Endothelial cell of umbilical vein (primary cell): ENCODE measurements around the gene CYP4V2. TPM values are rescaled to one million over a fixed set of nuclear protein-coding genes. Genes with fewer than 3 reads are reported as not detected.

ENCODE experiments used
- BruUV-seq: library from RNA; stranded (reverse); fragments of 400-500 nt; replicated peaks from 2 replicates; lab custom pipeline; 2021; lab: Mats Ljungman, UMichigan
- CTCF ChIA-PET: fragments of 300-600, 350-600 bp; sonication (Branson Sonifier 250); formaldehyde crosslinking; loops from one replicate; lab custom pipeline; 2021; ENCODE audit warnings: antibody characterized with exemption, inconsistent platforms; lab: Charles Lee
- POLR2A ChIA-PET: fragments of 300-600, 350-600 bp; sonication (Branson Sonifier 250); formaldehyde crosslinking; loops from one replicate; lab custom pipeline; 2021; ENCODE audit warnings: antibody characterized with exemption, inconsistent platforms; lab: Charles Lee
- DNase-seq: peaks from one replicate; pipeline ENCODE4 v3.0.0-alpha.2; 2011; ENCODE audit warnings: low read depth, low spot score
- FAIRE-seq: peaks from 2 replicates; lab custom pipeline; 2011; peaks lifted over from hg19 to GRCh38; lab: Jason Lieb, UNC
- H2AFZ ChIP-seq: 2 replicates; pipeline ENCODE4 v1.6.0; 2012; ENCODE audit warnings: low read depth, low read length, control low read depth, inconsistent platforms
- H3K27ac ChIP-seq: 2 replicates; pipeline ENCODE4 v1.5.1; 2011; ENCODE audit warnings: low read depth, mild to moderate bottlenecking, control low read depth, low read length, moderate library complexity; ENCODE audit not compliant: insufficient read depth
- H3K27me3 ChIP-seq, 2 experiments: 2 replicates each; pipeline versions ENCODE4 v1.6.0 to v1.6.1; 2011; ENCODE audit warnings: low read length in 2 of 2, mixed read lengths in 1 of 2; ENCODE audit not compliant: control insufficient read depth in 2 of 2, insufficient read depth in 2 of 2
- H3K36me3 ChIP-seq, 2 experiments: 2 replicates in 1 of 2; 3 replicates in 1 of 2; pipeline ENCODE4 v1.5.1; 2011; ENCODE audit warnings: low read length in 2 of 2, mild to moderate bottlenecking in 1 of 2, moderate library complexity in 1 of 2; ENCODE audit not compliant: control insufficient read depth in 2 of 2, insufficient read depth in 2 of 2; ENCODE audit errors: extremely low read depth in 1 of 2
- H3K4me1 ChIP-seq: 3 replicates; pipeline ENCODE4 v1.5.1; 2011; ENCODE audit warnings: mild to moderate bottlenecking, low read length; ENCODE audit not compliant: control insufficient read depth, insufficient read depth; ENCODE audit errors: extremely low read depth
- H3K4me2 ChIP-seq: 2 replicates; pipeline ENCODE4 v1.6.1; 2011; ENCODE audit warnings: low read length, control low read depth, mixed read lengths; ENCODE audit not compliant: insufficient read depth
- H3K4me3 ChIP-seq, 3 experiments: fragments of 200-600 bp in 1 of 3; sonication (generic), shearing (Covaris generic) in 1 of 3; replicated peaks in 1 of 3; 2 replicates each; pipeline ENCODE4 v1.5.1; 2011 to 2016; ENCODE audit warnings: control low read depth in 3 of 3, low read length in 3 of 3, mild to moderate bottlenecking in 2 of 3, inconsistent platforms in 1 of 3, low read depth in 1 of 3, moderate library complexity in 1 of 3; ENCODE audit not compliant: insufficient read depth in 1 of 3
- H3K79me2 ChIP-seq: 2 replicates; pipeline ENCODE4 v1.6.0; 2012; ENCODE audit warnings: low read length, inconsistent platforms; ENCODE audit not compliant: control insufficient read depth, insufficient read depth
- H3K9ac ChIP-seq: replicated peaks from 2 replicates; pipeline ENCODE3; 2011; ENCODE audit warnings: low read length, control low read depth; ENCODE audit not compliant: insufficient read depth; ENCODE audit errors: extremely low read depth
- H3K9me1 ChIP-seq: replicated peaks from 3 replicates; pipeline ENCODE4 v1.6.0; 2011; ENCODE audit warnings: mild to moderate bottlenecking, low read length; ENCODE audit not compliant: control insufficient read depth, insufficient read depth; ENCODE audit errors: extremely low read depth
- H3K9me3 ChIP-seq: replicated peaks from 2 replicates; pipeline ENCODE4 v1.5.1; 2012; ENCODE audit warnings: low read length, inconsistent platforms; ENCODE audit not compliant: control insufficient read depth, insufficient read depth
- H4K20me1 ChIP-seq: replicated peaks from 2 replicates; pipeline ENCODE3; 2011; ENCODE audit warnings: mild to moderate bottlenecking, low read length; ENCODE audit not compliant: control insufficient read depth, insufficient read depth; ENCODE audit errors: extremely low read depth
- EZH2 ChIP-seq: IDR thresholded peaks from 2 replicates; pipeline ENCODE4 v1.6.1; 2012; ENCODE audit warnings: borderline replicate concordance, low read depth, mild to moderate bottlenecking, moderate library complexity, low read length, inconsistent platforms; ENCODE audit not compliant: severe bottlenecking
- FOS ChIP-seq: IDR thresholded peaks from 2 replicates; pipeline ENCODE4 v1.6.1; 2011; ENCODE audit warnings: mild to moderate bottlenecking, low read length, moderate library complexity, borderline replicate concordance; ENCODE audit not compliant: insufficient read depth
- JUN ChIP-seq: IDR thresholded peaks from 2 replicates; pipeline ENCODE4 v1.6.1; 2011; ENCODE audit warnings: borderline replicate concordance, low read depth; ENCODE audit not compliant: insufficient read length, insufficient read depth
- MYC ChIP-seq: IDR thresholded peaks from one replicate; pipeline ENCODE4 v1.6.1; 2011; ENCODE audit warnings: mild to moderate bottlenecking, low read depth, low read length
- POLR2A ChIP-seq: IDR thresholded peaks from 2 replicates; pipeline ENCODE4 v1.6.1; 2012; ENCODE audit warnings: low read depth, mild to moderate bottlenecking, control low read depth, low read length
- dilution Hi-C: fragments of 300-500 bp; cut with MboI; formaldehyde crosslinking; loops from one replicate; pipeline ENCODE4 v1.15.0; 2019; ENCODE audit warnings: low sequenced_read_pairs; ENCODE audit not compliant: extremely low pct_ligation_motif_present
- intact Hi-C: fragments of 100-400 bp; cut with micrococcal nuclease; formaldehyde crosslinking; loops from one replicate; pipeline ENCODE4 v1.10.0; 2022
- polyA plus RNA-seq, 4 experiments: library from polyadenylated mRNA; depleted of rRNA in 3 of 4; stranded (reverse) in 3 of 4; unstranded in 1 of 4; fragments of >200 nt; gene quantifications; 2 replicates each; pipeline versions ENCODE4 v1.2.1 to v1.2.3, GENCODE V29; 2011 to 2012; ENCODE audit warnings: missing spikeins in 1 of 4
- total RNA-seq: library from RNA; stranded (reverse); gene quantifications from 2 replicates; pipeline ENCODE4 v1.2.3, GENCODE V29; 2021
- TF ChIP-seq, protein P1 (sequence below): IDR thresholded peaks from 2 replicates; pipeline ENCODE4 v1.6.1; 2011; ENCODE audit not compliant: insufficient read depth, insufficient read length
- TF ChIP-seq, protein P2 (sequence below), 2 donors: IDR thresholded peaks; 1 replicate in 1 of 2; 2 replicates in 1 of 2; pipeline ENCODE4 v1.5.1; 2011; ENCODE audit warnings: low read length in 2 of 2, mild to moderate bottlenecking in 2 of 2, moderate library complexity in 2 of 2, control low read depth in 1 of 2, inconsistent platforms in 1 of 2, low read depth in 1 of 2; ENCODE audit not compliant: insufficient read depth in 1 of 2; ENCODE audit errors: extremely low read depth in 1 of 2

CYP4V2 gene
- total and polyA plus RNA-seq, 2 donors (not counting 3 experiments of a cell fraction or from before 2014, with no cell fraction given): 0.28 to 1.7 TPM

DNA sequence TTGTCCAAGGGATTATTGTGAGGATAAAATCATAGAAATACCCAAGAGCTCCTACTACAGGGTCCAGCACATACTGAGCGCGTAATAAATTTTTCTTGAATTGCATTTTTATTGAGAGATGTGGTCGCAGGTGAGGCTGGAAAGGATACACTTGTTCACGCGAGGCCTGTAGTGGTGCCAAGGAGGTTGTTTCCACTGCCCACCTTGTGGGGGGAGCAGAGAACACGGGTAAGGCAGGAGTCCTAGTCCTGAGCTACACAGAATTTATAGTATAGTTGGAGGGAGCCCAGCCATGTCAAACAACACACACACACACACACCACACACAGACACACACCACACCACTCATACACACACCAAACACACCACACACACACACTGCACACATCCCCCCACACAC lies 31.8 kb upstream of the CYP4V2 start:
- dilution Hi-C loops (no loop called here), intact Hi-C loops (no loop called here)
- ChIA-PET CTCF (interaction anchor here (2.7 kb wide), 1 partner anchor 22 kb away, joined by 9 read pairs; no protein-coding TSS in a partner anchor), POLR2A (no interaction called here)
- Histone ChIP-seq H3K9ac (no peak overlapping the region), H3K79me2 (no peaks in the 10 kb centered on the region), H3K27me3 (no peaks in the 10 kb centered on the region), H3K27ac (no peak overlapping the region), H3K9me1 (no peaks in the 10 kb centered on the region), H3K36me3 (no peaks in the 10 kb centered on the region), H2AFZ (no peak overlapping the region), H3K9me3 (no peaks in the 10 kb centered on the region), H3K4me1 (no peaks in the 10 kb centered on the region), H3K4me2 (no peak overlapping the region), H3K4me3 (no peak overlapping the region), H4K20me1 (no peaks in the 10 kb centered on the region)
- DNase-seq: no peak
- FAIRE-seq: no peak
- TF ChIP-seq MYC: no peak
- no peak for TF ChIP-seq FOS
- TF ChIP-seq POLR2A: no peak
- TF ChIP-seq JUN: no peak
- TF ChIP-seq, protein P1, sequence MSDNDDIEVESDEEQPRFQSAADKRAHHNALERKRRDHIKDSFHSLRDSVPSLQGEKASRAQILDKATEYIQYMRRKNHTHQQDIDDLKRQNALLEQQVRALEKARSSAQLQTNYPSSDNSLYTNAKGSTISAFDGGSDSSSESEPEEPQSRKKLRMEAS: no peak
- TF ChIP-seq EZH2: no peak
- TF ChIP-seq, protein P2, sequence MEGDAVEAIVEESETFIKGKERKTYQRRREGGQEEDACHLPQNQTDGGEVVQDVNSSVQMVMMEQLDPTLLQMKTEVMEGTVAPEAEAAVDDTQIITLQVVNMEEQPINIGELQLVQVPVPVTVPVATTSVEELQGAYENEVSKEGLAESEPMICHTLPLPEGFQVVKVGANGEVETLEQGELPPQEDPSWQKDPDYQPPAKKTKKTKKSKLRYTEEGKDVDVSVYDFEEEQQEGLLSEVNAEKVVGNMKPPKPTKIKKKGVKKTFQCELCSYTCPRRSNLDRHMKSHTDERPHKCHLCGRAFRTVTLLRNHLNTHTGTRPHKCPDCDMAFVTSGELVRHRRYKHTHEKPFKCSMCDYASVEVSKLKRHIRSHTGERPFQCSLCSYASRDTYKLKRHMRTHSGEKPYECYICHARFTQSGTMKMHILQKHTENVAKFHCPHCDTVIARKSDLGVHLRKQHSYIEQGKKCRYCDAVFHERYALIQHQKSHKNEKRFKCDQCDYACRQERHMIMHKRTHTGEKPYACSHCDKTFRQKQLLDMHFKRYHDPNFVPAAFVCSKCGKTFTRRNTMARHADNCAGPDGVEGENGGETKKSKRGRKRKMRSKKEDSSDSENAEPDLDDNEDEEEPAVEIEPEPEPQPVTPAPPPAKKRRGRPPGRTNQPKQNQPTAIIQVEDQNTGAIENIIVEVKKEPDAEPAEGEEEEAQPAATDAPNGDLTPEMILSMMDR (IDR thresholded peaks at IDR 0.05; ENCODE audit: extremely low read depth in 1 of 2, insufficient read depth in 1 of 2, low read depth in 1 of 2, low read length in 2 of 2): no peak
- BruUV-seq: no TSS peak
